B cell (primary cell): ENCODE measurements around the gene C4BPA. TPM values are rescaled to one million over a fixed set of nuclear protein-coding genes. Genes with fewer than 3 reads are reported as not detected.

Experiments used
- ATAC-seq: fragments of 200-7000 bp; cut with Tn5 transposase; one replicate; pipeline ENCODE4 v1.10.0; 2021; ENCODE audit warnings: low read depth, mild to moderate bottlenecking, moderate number of reproducible peaks, moderate library complexity
- CTCF ChIA-PET: fragments of 350-600 bp; sonication (Branson Sonifier 250); formaldehyde crosslinking; loops from one replicate; lab custom pipeline; 2021; ENCODE audit warnings: antibody characterized with exemption, inconsistent platforms; lab: Charles Lee
- POLR2A ChIA-PET: fragments of 350-600 bp; sonication (Branson Sonifier 250); formaldehyde crosslinking; loops from one replicate; lab custom pipeline; 2021; ENCODE audit warnings: antibody characterized with exemption; lab: Charles Lee
- DNase-seq: peaks from one replicate; pipeline ENCODE4 v3.0.0; 2013
- H2AFZ ChIP-seq: 2 replicates; pipeline ENCODE4 v1.6.1; 2012; ENCODE audit warnings: mild to moderate bottlenecking, low read depth, low read length; ENCODE audit not compliant: insufficient read depth, poor library complexity, severe bottlenecking
- H3K27ac ChIP-seq, 2 donors: 1 replicate in 1 of 2; 2 replicates in 1 of 2; pipeline ENCODE4 v1.5.1; 2012 to 2013; ENCODE audit warnings: low read length in 2 of 2, mild to moderate bottlenecking in 2 of 2, moderate library complexity in 1 of 2
- H3K27me3 ChIP-seq, 4 experiments: fragments of 200-600 bp in 1 of 4; sonication (generic) in 1 of 4; replicated peaks in 1 of 4; 1 replicate in 2 of 4; 2 replicates in 2 of 4; pipeline versions ENCODE4 v1.6.1 to v1.7.0; 2013 to 2016; ENCODE audit warnings: low read length in 3 of 4, mild to moderate bottlenecking in 2 of 4, mixed read lengths in 1 of 4, moderate library complexity in 1 of 4; ENCODE audit not compliant: insufficient read depth in 4 of 4, control insufficient read depth in 3 of 4; ENCODE audit errors: control extremely low read depth in 1 of 4
- H3K36me3 ChIP-seq, 2 experiments: replicated peaks in 1 of 2; 1 replicate in 1 of 2; 2 replicates in 1 of 2; pipeline versions ENCODE4 v1.6.1 to v1.7.1; 2013; ENCODE audit warnings: low read length in 1 of 2; ENCODE audit not compliant: insufficient read depth in 2 of 2, control insufficient read depth in 1 of 2; ENCODE audit errors: control extremely low read depth in 1 of 2, extremely low read depth in 1 of 2
- H3K4me1 ChIP-seq, 2 donors: fragments of 200-600 bp in 1 of 2; sonication (generic) in 1 of 2; 1 replicate in 1 of 2; 2 replicates in 1 of 2; pipeline versions ENCODE4 v1.5.1 to v1.6.1; 2013 to 2017; ENCODE audit warnings: low read length in 2 of 2; ENCODE audit not compliant: control insufficient read depth in 2 of 2, insufficient read depth in 2 of 2
- H3K4me2 ChIP-seq: replicated peaks from 2 replicates; pipeline ENCODE3; 2012; ENCODE audit warnings: mild to moderate bottlenecking, low read depth, low read length; ENCODE audit not compliant: poor library complexity, severe bottlenecking
- H3K4me3 ChIP-seq, 5 experiments: fragments of 200-600 bp in 1 of 5; sonication (generic) in 1 of 5; 1 replicate in 3 of 5; 2 replicates in 2 of 5; pipeline versions ENCODE4 v1.5.1 to v1.7.0; 2011 to 2016; ENCODE audit warnings: low read length in 4 of 5, mild to moderate bottlenecking in 4 of 5, low read depth in 2 of 5, control low read depth in 1 of 5, moderate library complexity in 1 of 5; ENCODE audit not compliant: insufficient read depth in 1 of 5; ENCODE audit errors: control extremely low read depth in 1 of 5, extremely low read depth in 1 of 5
- H3K79me2 ChIP-seq: fragments of 200-600 bp; sonication (generic); one replicate; pipeline ENCODE4 v1.6.0; 2016; ENCODE audit warnings: low read length; ENCODE audit not compliant: control insufficient read depth, insufficient read depth
- H3K9ac ChIP-seq: fragments of 200-600 bp; sonication (generic); 2 replicates; pipeline ENCODE4 v1.6.1; 2017; ENCODE audit warnings: mild to moderate bottlenecking, low read length, moderate library complexity
- H3K9me3 ChIP-seq, 3 donors: one replicate each; pipeline versions ENCODE4 v1.6.1 to v1.7.1; 2013; ENCODE audit warnings: low read length in 2 of 3; ENCODE audit not compliant: control insufficient read depth in 2 of 3, insufficient read depth in 1 of 3; ENCODE audit errors: control extremely low read depth in 1 of 3
- H4K20me1 ChIP-seq: 2 replicates; pipeline ENCODE4 v1.6.0; 2012; ENCODE audit warnings: mild to moderate bottlenecking, low read length; ENCODE audit not compliant: insufficient read depth, control insufficient read depth, poor library complexity, severe bottlenecking
- H3K27ac Mint-ChIP-seq: one replicate; pipeline ENCODE4 v1.8.0; 2021; ENCODE audit warnings: mixed read lengths
- H3K27me3 Mint-ChIP-seq: one replicate; pipeline ENCODE4 v1.8.0; 2021; ENCODE audit warnings: mixed read lengths
- H3K4me1 Mint-ChIP-seq: one replicate; pipeline ENCODE4 v1.8.0; 2021; ENCODE audit warnings: mixed read lengths
- H3K4me3 Mint-ChIP-seq: one replicate; pipeline ENCODE4 v1.8.0; 2021; ENCODE audit warnings: mixed read lengths
- H3K9me3 Mint-ChIP-seq: one replicate; pipeline ENCODE4 v1.8.0; 2022; ENCODE audit warnings: mixed read lengths; ENCODE audit not compliant: insufficient read depth
- EZH2 ChIP-seq: IDR thresholded peaks from 2 replicates; pipeline ENCODE4 v1.6.1; 2012; ENCODE audit warnings: borderline replicate concordance, low read depth, mild to moderate bottlenecking, moderate library complexity, low read length; ENCODE audit not compliant: insufficient read depth, poor library complexity, severe bottlenecking
- WGBS: methylation state at CpG from one replicate; pipeline ENCODE4 v1.1.5; 2013; ENCODE audit warnings: missing lambda C conversion rate; ENCODE audit not compliant: insufficient coverage; 5-methylcytosine and 5-hydroxymethylcytosine counted together
- intact Hi-C: fragments of 100-400 bp; cut with micrococcal nuclease; formaldehyde crosslinking; loops from one replicate; pipeline ENCODE4 v1.10.0; 2022
- polyA plus RNA-seq: library from polyadenylated mRNA; depleted of rRNA; stranded (reverse); fragments of >200 nt; gene quantifications from 2 replicates; pipeline ENCODE4 v1.2.3, GENCODE V29; 2012
- total RNA-seq, 2 donors: library from RNA; stranded (reverse); fragments of 120-200 nt in 1 of 2; gene quantifications; 1 replicate in 1 of 2; 2 replicates in 1 of 2; pipeline versions ENCODE4 v1.2.3 to v1.2.4, GENCODE V29; 2013 to 2022
- TF ChIP-seq, protein P1 (sequence below): fragments of 200-600 bp; IDR thresholded peaks from one replicate; pipeline ENCODE4 v1.8.0; 2022; ENCODE audit warnings: antibody characterized with exemption, mild to moderate bottlenecking

C4BPA gene
- total and polyA plus RNA-seq, 2 donors (not counting 1 experiment from before 2014, with no cell fraction given), result not detected

DNA sequence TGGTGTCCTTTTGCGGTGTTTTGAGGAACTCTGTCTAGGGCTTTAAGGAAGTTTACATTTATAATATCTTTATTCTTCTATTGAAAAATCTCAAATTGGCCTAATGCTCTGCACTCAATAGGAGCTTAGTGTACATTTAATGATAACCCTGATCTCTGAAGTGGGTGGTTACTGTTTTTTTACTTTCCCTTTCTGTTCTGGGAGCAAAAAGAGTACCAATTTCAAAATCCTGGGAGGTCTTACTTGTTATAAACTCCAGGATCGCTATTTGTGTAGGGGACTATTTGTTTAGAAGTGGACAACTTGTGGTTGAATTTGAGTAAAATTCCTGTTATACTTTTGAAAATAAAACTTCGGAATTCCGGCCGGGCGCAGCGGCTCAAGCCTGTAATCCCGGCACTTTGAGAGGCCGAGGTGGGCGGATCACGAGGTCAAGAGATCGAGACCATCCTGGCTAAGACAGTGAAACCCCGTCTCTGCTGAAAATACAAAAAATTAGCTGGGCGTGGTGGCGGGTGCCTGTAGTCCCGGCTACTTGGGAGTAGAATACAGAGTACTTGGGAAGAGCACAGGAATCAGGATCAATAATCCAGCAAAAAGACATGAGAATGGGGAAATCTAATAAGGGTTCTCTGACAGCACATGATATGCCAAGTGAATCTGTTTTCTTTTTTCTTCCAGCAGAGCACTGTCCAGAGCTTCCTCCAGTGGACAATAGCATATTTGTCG, 14.2 kb upstream of the C4BPA start:
- Histone ChIP-seq H3K9me3 (no peaks in the 10 kb centered on the region), H3K4me3 (peak overlapping the region; percentile 11 to 58 (median 37)), H3K27ac (peak overlapping the region in 1 of 2 donors; percentile 50), H3K9ac (peak overlapping the region; percentile 61), H3K36me3 (no peaks in the 10 kb centered on the region), H4K20me1 (no peaks in the 10 kb centered on the region), H3K27me3 (no peaks in the 10 kb centered on the region), H3K4me2 (peak overlapping the region; percentile 65), H3K79me2 (no peaks in the 10 kb centered on the region), H3K4me1 (peaks cover 11 to 13% of the 10 kb centered on the region in 2 donors), H2AFZ (peak overlapping the region; percentile 75)
- intact Hi-C loops, result no loop called here
- DNase-seq, result no peak
- H3K27me3 Mint-ChIP-seq, result no peaks in the 10 kb centered on the region
- 98% methylated on average over 15 of the region's 17 CpGs for WGBS
- no peak for ATAC-seq
- ChIA-PET CTCF (interaction anchor here (1.0 to 13.0 kb wide), 5 partner anchors 11 to 411 kb away, joined by 3 to 209 read pairs (median 8); no protein-coding TSS in a partner anchor), POLR2A (no interaction called here)
- peak overlapping the region; percentile 60 for H3K27ac Mint-ChIP-seq
- H3K9me3 Mint-ChIP-seq, result no peaks in the 10 kb centered on the region
- H3K4me1 Mint-ChIP-seq, result peaks cover 10% of the 10 kb centered on the region
- H3K4me3 Mint-ChIP-seq, result peak overlapping the region; percentile 86
- TF ChIP-seq, protein P1, sequence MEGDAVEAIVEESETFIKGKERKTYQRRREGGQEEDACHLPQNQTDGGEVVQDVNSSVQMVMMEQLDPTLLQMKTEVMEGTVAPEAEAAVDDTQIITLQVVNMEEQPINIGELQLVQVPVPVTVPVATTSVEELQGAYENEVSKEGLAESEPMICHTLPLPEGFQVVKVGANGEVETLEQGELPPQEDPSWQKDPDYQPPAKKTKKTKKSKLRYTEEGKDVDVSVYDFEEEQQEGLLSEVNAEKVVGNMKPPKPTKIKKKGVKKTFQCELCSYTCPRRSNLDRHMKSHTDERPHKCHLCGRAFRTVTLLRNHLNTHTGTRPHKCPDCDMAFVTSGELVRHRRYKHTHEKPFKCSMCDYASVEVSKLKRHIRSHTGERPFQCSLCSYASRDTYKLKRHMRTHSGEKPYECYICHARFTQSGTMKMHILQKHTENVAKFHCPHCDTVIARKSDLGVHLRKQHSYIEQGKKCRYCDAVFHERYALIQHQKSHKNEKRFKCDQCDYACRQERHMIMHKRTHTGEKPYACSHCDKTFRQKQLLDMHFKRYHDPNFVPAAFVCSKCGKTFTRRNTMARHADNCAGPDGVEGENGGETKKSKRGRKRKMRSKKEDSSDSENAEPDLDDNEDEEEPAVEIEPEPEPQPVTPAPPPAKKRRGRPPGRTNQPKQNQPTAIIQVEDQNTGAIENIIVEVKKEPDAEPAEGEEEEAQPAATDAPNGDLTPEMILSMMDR, result no peak

DNA sequence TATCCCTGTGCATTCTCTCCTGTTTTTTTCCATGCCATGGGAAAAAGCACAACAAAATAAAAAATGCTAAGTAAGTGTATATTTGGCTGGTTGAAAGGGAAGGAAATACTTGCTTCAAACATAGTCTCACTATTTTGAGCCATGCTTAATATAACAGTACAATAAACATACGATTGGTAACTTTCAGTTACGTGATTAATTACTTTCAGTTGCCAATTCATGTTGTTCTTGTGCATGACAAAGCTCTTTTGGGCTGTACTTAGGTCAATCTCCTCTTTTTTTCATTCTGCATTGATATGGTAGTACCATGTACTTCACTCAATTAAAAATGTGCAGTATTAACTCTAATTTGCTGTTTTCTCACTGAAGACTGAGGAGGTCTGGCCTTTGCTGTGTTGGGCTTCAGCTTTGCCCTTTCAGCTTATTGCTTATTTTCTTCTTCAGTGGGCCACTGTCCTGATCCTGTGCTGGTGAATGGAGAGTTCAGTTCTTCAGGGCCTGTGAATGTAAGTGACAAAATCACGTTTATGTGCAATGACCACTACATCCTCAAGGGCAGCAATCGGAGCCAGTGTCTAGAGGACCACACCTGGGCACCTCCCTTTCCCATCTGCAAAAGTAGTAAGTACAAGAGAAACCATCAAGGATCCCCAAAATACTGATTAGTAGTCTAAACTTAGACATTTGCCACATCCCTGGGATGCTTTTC, 12.7 kb upstream of the C4BPA start:
- H4K20me1 ChIP-seq, result no peaks in the 10 kb centered on the region
- no peaks in the 10 kb centered on the region for H3K9me3 ChIP-seq
- no peaks in the 10 kb centered on the region for H3K27me3 Mint-ChIP-seq
- DNase-seq (no peak), ATAC-seq (no peak)
- no peaks in the 10 kb centered on the region for H3K9me3 Mint-ChIP-seq
- no peak overlapping the region for H2AFZ ChIP-seq
- no peak overlapping the region for H3K27ac Mint-ChIP-seq
- H3K4me3 ChIP-seq, result no peak overlapping the region
- intact Hi-C loops, result no loop called here
- no peak overlapping the region for H3K9ac ChIP-seq
- TF ChIP-seq, protein P1, result no peak
- no peak for TF ChIP-seq EZH2
- no peak overlapping the region for H3K27ac ChIP-seq
- no peaks in the 10 kb centered on the region for H3K36me3 ChIP-seq
- H3K4me1 ChIP-seq, result peaks cover 10 to 11% of the 10 kb centered on the region in 2 donors
- no peak overlapping the region for H3K4me2 ChIP-seq
- no peaks in the 10 kb centered on the region for H3K79me2 ChIP-seq
- CTCF ChIA-PET, result interaction anchor here (1.3 to 1.5 kb wide), 2 partner anchors 13 to 314 kb away, joined by 3 to 6 read pairs; no protein-coding TSS in a partner anchor
- POLR2A ChIA-PET, result no interaction called here
- 100% methylated on average over 1 of the region's 4 CpGs for WGBS
- no peaks in the 10 kb centered on the region for H3K27me3 ChIP-seq
- H3K4me3 Mint-ChIP-seq, result no peak overlapping the region
- peaks cover 6% of the 10 kb centered on the region for H3K4me1 Mint-ChIP-seq
